GM19043 (cell line): Measurements from ENCODE around the gene LIG3.
A peak's percentile ranks its signal among the peaks of the same experiment; 100 is the strongest.
"Not testable (repeated sequence)": the region's sequence is repeated elsewhere in the genome, so short reads cannot be mapped to it uniquely, and the experiment has no call there.

Source experiments
- ATAC-seq: cut with Tn5 transposase; IDR thresholded peaks from one replicate; pipeline ENCODE4 v1.9.1; 2021; ENCODE audit warnings: low read depth; ENCODE audit not compliant: unreplicated experiment

The LIG3 gene

DNA sequence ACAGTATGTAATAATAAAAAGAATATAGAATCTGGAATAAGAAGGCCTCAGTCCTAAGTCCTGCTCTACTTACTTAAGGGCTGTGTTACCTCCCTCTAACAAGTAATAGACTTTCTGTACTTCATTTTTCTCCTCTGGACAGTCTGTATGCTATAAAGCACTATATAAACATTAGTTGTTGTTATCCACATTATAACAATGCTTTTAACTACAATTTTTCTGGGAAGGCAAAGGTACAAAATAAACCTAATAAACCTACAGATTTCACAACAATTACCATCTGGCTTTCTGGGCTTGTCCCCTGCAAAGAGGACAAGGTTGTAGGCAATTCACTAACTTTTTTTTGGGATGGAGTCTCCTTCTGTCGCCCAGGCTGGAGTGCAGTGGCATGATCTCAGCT lies 50.5 kb downstream of the LIG3 start:
- ATAC-seq, result no peak

DNA sequence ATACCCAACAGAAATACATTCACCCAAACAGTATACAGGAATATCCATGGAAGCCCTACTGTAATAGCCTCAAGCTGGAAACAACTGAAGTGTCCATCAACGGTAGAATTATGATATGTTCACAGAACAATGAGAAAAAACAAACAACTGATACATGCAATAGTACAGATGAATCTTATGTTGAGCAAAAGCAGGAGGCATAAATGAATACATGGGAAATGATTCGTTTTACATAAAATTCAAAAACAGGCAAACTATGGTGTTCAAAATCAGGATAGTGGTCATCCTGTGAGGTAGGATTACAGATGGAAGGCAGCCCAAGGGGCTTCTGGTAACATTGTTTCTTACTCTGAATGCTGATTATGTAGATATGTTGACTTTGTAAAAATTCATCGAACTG lies 58.1 kb downstream of the LIG3 start:
- ATAC-seq, result no peak

DNA sequence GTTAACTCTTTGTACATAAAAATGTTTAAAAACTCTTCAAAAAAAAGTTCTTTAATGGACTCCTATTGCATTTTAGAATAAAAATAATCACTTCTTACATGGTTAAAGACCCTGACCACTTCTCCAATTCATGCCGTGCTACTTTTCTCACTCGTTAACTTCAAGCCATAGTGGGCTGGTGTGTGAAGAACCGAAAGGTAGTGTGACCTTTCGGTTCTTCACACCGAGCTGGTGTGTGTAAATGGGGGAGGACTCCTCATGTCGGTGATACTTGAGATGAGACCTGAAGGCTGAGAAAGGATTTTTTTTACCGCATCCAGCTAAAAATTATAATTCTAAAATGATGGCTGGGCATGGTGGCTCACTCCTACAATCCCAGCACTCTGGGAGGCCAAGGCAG lies 61.1 kb downstream of the LIG3 start:
- ATAC-seq, result no peak

DNA sequence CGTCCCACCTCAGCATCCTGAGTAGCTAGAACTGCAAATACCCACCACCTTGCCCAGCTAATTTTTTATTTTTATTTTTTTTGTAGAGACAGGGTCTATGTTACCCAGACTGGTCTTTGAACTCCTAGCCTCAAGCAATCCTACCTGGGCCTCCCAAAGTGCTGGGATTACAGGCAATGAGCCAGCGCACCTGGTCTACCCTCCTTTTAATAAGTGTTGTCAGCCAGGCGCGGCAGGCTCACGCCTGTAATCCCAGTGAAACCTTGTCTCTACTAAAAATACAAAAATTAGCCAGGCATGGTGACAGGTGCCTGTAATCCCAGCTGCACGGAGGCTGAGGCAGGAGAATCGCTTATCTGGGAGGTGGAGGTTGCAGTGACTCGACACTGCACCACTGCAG lies 63.9 kb downstream of the LIG3 start:
- no peak for ATAC-seq

DNA sequence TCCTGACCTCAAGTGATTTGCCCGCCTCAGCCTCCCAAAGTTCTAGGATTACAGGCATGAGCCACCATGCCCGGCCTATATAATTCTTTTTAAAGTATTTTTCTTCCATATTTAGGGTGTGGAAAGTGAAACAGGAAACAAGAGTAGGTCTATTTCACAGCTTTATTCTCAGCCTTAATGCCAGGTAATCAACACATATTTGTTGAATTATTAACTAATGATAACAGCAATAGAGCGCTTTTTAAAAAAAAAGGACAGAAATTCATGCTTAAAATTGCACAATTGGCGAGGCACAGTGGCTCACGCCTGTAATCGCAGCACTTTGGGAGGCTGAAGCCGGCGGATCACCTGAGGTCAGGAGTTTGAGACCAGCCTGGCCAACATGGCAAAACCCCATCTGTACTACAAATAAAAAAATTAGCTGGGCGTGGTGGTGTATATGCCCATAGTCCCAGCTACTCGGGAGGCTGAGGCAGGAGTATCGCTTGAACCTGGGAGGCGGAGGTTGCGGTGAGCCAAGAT lies 65.2 kb downstream of the LIG3 start:
- ATAC-seq, result not testable (repeated sequence)

DNA sequence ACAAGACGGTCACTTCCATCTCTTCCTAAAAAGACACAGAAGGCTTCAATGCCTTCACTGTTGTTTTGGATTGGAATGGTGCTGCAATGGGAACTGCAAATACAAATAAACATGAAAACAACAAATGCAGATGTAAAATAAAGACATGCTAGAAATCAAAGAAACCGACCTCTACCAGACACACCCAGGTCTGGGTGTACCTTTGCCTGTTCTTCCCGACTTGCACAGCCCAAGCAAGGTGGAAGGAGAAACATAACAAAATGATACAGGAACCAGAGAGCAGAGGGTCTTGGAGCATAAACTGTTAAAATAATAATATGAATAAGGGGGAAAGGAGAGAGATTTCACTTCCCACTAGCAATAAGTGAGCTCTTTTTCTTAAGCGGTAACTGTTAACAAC lies 65.9 kb downstream of the LIG3 start:
- ATAC-seq, result no peak

DNA sequence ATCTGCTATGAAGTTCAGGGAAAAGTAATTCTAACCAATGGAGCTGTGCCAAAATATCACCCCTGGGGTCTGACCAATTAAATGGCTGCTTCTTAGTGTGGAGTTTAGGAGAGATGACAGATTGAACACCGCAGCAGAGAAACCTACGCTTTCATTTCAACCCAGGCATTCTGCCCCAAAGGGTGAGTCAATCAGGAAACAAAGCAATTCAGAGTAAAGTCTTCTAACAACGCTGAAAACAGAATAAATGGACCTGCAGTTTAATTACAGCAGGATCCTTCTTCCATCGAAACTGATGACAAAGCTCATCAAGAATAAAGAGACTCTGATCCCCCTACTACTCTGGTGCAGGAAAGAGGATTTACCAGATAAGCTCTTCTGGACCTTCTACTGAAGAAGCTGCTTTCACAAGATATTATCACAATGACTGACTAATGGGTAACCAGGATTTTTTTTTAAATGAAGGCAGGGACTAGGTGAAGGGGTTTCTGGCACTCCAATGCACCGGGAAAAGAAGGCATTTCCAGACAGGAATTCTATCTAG lies 66.5 kb downstream of the LIG3 start:
- peak; percentile 49 for ATAC-seq

DNA sequence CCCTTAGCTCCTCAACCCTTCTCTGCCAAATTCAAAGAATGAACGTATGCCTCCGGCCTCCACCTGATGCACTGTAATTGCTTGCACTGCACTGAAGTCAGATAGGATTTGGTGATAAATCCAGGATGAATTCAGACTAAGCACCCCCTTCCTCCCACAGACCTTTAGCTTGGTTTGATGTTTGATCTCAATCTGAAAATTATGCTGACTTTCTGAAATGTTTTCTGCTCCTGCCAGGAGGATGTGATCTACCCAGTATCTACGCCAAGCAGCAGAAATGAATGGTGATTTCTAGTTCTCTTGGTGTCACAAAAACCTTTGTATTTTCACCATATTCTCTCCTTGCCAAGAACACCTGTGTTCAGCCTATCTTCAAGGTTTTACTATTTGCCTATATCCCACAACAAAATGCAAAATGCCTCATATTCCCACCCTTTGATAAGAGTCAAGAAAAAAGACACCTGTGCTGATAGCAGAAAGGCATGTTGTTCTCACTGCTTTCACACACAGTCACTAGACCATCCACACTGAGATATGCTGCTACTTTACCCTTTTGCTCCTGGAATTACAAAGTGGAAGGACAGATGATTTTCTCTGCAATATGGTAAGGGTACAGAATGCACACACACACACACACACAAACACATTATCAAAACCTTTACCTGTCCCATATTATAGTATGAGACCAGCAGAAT lies 68.5 kb downstream of the LIG3 start:
- no peak for ATAC-seq

DNA sequence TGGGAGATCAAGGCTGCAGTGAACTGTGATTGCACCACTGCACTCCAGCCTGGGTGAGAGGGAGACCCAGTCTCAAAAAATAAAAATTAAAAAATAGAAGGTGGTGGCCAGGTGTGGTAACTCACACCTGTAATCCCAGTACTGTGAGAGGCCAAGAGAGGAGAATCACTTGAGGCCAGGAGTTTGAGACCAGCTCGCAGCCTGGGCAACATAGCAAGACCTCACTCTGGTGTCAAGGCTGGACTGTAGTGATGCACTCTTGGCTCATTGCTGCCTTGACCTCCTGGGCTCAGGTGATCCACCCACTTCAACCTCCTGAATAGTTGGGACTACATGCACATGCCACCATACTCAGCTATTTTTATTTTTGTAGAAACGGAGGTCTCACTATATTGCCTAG lies 69.9 kb downstream of the LIG3 start:
- ATAC-seq, result no peak

DNA sequence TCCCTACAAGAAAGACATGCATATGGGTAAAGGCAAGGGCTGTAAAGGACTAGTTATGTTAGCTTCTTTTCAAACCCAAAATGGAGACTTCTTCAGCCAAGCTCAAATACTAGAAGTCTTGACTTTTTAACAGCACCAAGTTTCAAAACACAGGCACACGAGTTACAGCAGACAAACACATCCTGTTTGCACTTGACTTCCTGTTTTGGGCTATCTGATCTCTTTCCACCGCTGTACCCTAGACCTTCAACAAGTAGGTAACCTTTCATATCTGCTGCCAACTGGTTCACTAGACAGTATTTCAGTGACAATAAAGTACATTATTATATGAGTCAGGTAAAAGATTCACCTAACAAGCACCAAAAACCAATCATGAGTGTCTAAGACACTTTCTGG lies 70.9 kb downstream of the LIG3 start:
- ATAC-seq, result peak; percentile 56

DNA sequence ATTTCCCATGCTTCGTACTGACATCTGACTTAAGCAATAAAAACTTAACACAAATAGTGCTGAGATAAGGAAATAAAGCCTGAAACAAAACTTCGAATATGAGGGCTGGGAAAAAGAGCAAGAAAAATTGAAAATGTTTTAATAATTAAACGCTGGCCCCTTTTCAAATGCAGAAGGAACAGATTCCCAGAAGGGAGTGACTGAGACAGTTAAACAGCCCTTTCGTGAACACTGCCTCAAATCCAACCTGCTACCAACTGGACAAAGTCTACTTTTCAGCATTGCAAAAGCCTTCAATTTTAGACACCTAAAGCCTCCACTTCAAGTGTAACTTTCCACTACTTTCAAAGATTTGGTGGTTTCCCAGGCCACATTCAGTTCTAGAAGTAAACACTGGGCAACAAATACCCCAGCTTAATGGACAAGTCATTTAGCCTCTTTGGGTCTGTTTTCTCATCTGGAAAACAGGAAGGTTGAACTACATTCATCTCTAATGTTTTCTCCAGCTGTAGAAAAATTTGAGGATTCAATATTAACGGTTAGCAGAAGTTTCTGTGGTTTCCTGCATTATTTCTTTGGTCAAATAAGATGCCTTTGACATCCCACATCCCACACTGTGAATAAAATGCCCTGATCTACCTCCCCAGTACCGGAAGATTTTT lies 71.4 kb downstream of the LIG3 start:
- ATAC-seq, result peak; percentile 37

DNA sequence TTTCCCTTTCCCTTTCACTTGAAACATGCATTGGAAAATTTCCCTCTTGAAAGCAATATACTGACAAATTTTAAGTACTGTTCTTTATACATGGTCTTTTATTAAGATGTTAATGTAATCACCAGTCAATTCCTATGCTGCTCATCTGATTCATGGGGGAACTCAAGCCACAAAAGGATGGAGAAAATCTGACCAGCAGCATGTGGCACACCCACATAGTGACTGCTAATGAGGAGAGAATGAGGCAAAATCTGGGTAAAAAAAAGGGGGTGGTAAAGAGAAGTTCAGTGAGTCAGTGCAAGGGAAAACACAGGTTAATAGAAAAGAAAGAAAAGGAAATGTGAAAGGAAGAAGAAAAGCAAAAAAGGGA lies 71.9 kb downstream of the LIG3 start:
- ATAC-seq, result no peak

DNA sequence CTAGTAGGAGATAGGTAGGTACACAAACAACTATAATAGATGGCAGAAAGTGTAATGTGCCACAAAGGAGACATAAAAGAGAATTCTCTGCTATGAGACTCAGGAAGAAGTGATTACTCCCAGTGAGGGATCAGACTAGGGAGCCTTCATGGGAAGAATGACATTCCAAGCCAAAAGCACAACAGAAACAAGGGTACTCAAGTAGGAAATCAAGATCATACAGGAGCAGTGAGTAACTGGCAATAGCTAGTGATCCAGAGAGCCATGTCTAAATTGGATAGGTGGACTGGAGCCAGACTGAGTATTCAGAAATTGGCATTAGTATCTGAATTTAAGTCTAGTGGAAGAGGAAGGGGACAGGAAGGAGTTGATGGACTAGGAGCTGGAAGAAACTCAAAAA lies 72.5 kb downstream of the LIG3 start:
- no peak for ATAC-seq

DNA sequence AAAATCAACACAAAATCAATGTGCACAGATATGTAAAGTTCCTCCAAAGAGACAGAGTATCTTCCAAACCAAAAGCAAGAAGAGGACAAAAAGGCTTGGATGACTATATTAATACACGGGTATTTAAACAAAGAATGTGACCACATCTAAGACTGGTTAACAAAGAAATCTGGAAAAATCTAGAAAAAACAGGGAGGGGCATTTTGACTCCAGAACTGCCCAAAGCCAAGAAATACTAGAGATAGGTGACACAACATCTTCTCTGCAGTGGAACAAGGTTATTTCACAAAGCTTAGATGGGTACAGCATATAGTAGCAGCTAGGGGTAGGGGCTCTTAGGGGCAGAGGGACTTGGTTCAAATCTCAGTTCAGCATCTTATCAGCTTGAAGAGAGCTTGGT lies 72.9 kb downstream of the LIG3 start:
- no peak for ATAC-seq

DNA sequence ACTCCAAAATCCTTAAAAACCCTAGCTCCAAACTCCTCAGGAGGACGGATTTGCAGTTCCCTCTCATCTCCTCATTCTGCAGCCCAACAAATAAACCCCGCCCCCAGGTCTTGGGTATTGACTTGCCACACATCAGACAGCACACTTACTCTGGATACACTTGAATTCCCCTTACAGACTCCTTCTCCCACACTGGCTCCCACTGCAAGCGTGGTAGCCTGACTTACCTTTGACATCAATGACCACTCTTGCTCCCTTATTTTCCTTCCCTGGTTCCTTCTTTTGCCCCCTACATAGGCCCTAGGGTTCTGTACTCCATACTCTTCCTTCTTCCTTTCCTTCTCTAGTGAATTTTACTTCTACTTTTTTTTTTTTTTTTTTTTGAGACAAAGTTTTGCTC lies 75.7 kb downstream of the LIG3 start:
- ATAC-seq, result no peak

DNA sequence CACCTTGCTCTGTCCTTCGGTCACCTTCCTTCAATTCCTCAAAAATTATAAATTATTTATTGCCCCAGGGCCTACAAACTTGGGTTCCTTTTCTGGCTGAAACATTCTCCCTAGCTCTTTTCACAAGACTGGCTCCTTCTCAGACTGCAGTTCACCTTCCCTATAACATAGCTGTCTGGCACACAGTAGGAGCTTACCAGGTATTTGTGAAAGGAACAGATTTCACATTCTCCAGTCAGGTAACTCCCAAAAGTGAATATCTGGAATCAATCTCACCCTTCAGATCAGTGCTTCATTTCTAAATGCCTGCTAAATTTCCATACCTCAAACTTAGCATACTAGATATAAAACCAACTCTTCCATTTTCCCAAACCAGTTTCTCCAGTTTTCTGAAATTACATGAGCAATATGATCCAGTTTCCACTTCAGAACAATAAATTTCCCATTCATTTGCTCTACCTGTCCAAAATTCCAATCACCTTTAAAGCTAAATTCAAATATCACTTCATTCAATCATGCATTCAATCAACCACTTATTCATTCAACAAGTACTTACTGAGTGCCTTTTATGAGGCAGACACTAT lies 77.1 kb downstream of the LIG3 start:
- no peak for ATAC-seq
